Measurements from ENCODE around the gene KRTAP6-1. TPM values are rescaled to one million over a fixed set of nuclear protein-coding genes. Genes with fewer than 3 reads are reported as not detected.

KRTAP6-1 gene, protein sequence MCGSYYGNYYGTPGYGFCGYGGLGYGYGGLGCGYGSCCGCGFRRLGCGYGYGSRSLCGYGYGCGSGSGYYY
- polyA plus RNA-seq (ENCODE audit: insufficient read length in 3 of 3) = not detected
- long read RNA-seq, donor 1 = 0 reads
- long read RNA-seq, donor 2 = 0 reads
- long read RNA-seq, donor 3 = 0 reads
- long read RNA-seq, donor 4 = 0 reads
- long read RNA-seq, donor 5 = 0 reads
- long read RNA-seq, donor 6 = 0 reads
- long read RNA-seq, donor 7 = 0 reads
- long read RNA-seq, donor 8 = 0 reads
- long read RNA-seq, donor 9 = 0 reads
- long read RNA-seq, donor 10 = 0 reads
- long read RNA-seq, donor 11 = 0 reads
- long read RNA-seq, donor 12 = 0 reads
- long read RNA-seq, donor 13 = 0 reads
- long read RNA-seq, donor 14 = 0 reads
- long read RNA-seq, donor 15 = 0 reads
- long read RNA-seq, donor 16 = 0 reads

- DNase-seq (ENCODE audit: extremely low read depth in 1 of 11, low read depth in 9 of 11, low spot score in 4 of 11) = no peak
Observed at GRCh38 chr21:30613836-30614235, at the start of gene KRTAP6-1. TSS of gene KRTAP6-1 (minus strand) at chr21:30613930. CDS start at chr21:30613904, 26 bp downstream.

DNA sequence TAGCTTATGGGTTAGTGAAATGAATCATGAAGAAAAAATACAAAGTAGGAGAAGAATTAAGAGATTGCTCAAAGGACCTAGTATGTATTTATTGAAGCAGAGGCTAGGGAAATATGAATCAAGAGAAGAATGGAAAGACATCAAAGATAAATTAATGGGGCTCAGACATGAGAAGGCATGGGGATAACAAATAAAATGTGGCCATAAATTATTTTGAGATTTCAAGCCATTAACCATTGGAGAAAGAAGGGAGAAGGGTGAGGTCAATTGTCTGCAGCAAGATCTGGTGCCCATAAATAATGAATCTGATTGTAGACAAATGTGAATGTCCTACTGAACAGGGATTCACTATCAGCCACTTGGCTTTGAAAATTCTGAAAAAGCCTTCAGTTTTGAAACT is 39.2 kb upstream of the KRTAP6-1 start:
- DNase-seq (ENCODE audit: extremely low read depth in 1 of 11, low read depth in 9 of 11, low spot score in 4 of 11) = no peak

DNA sequence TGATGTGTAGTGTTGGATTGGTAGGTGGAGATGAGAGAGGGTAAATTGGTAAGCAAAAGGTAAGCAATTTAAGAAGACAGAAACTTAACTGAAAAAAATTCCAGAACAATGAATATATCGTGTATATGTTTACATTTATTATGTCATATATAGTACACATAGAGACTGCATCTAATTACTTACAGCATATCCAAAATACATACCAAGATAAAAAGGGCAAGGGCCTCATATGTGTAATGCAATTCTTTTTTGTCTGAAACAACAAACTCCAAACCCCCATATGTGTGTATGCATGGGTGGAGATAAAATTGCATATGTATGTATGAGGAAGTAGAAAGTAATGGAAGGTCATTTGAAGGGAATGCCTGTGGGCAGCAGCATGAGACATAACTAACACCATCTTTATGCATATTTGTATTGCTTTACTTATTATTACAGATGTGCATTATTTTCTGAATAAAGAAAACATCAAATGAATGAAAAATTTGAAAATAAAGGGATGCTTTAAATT is 33.2 kb upstream of the KRTAP6-1 start:
- DNase-seq (ENCODE audit: extremely low read depth in 1 of 11, low read depth in 9 of 11, low spot score in 4 of 11) = no peak

GRCh38 chr21:30642564-30642963 is 28.8 kb upstream of the KRTAP6-1 start, which contains the start of gene KRTAP20-3:
TSS of gene KRTAP20-3 (plus strand) at chr21:30642864.
- no peak for DNase-seq (ENCODE audit: extremely low read depth in 1 of 11, low read depth in 9 of 11, low spot score in 4 of 11)

GRCh38 chr21:30638686-30639085 is 25.0 kb upstream of the KRTAP6-1 start:
- DNase-seq (ENCODE audit: extremely low read depth in 1 of 11, low read depth in 9 of 11, low spot score in 4 of 11) = no peak

GRCh38 chr21:30634906-30635305 is 21.2 kb upstream of the KRTAP6-1 start, which contains the start of gene KRTAP20-2:
TSS of gene KRTAP20-2 (plus strand) at chr21:30635206. CDS start at chr21:30635264, 58 bp downstream.
- no peak for DNase-seq (ENCODE audit: extremely low read depth in 1 of 11, low read depth in 9 of 11, low spot score in 4 of 11)

DNA sequence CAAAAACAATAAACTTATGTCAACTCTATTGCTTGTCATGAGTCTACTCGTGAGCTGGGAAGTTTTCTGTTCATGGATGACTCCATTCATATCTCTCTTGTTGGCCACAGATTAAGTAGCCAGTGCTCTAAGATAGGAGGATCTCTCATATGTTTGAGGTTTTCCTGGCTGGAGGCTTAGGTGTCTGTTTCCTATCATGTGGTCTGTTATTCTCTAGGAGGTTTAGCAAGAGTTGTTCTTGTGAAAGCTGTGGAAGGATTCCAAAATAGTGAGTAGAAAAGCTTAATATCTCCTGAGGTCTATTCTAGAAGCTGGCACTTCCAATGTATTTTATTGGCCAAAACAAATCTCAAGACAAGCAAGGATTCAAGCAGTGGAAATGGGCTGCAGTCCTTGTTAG is 15.5 kb upstream of the KRTAP6-1 start:
- DNase-seq (ENCODE audit: extremely low read depth in 1 of 11, low read depth in 9 of 11, low spot score in 4 of 11) = no peak

DNA sequence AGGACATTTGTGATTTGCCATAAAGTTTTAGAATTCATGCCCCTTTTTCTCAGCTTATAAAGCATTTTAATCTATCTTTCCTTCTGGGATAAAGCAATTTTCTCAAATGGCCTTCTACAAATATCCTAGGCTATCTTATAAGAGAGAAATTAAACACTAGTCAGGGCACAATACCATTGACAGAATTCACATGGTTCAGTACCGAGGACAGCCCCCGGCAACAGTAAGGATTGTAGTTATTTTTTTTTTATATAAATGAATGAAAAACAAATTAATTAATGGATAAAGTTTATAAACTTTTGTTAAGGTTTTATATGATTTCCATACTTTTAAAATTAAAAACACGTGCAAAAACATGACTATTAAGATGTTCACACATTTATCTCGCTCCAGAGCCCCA is 14.4 kb upstream of the KRTAP6-1 start:
- DNase-seq (ENCODE audit: extremely low read depth in 1 of 11, low read depth in 9 of 11, low spot score in 4 of 11) = no peak

GRCh38 chr21:30625449-30626165 is 11.9 kb upstream of the KRTAP6-1 start:
- DNase-seq (ENCODE audit: extremely low read depth in 1 of 11, low read depth in 9 of 11, low spot score in 4 of 11) = no peak

- DNase-seq (ENCODE audit: extremely low read depth in 1 of 11, low read depth in 9 of 11, low spot score in 4 of 11) = no peak
Observed at GRCh38 chr21:30623362-30623761, 9.6 kb upstream of the KRTAP6-1 start.

DNA sequence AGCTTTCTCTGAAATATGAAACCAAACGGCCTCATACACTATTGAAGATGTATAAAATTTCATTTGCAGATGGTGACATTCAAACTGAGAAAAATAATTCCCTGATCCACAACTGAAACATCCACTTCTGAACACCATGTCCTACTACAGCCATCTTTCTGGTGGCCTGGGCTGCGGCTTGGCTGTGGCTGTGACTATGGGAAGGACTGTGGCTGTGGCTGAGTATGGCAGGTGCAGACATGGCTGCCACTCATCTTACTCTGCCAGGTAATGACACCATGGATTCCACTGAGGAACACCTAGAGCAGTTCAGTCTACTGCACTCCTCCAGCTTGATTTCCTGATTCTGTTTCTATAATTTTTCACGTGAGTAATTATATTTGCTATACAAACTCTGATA is 6.8 kb upstream of the KRTAP6-1 start, which contains the start of gene KRTAP20-4:
KRTAP20-4 (plus strand) TSS at position 106 of the 400 bp plus-strand sequence.
- no peak for DNase-seq (ENCODE audit: extremely low read depth in 1 of 11, low read depth in 9 of 11, low spot score in 4 of 11)

- DNase-seq (ENCODE audit: extremely low read depth in 1 of 11, low read depth in 9 of 11, low spot score in 4 of 11) = no peak
Observed at GRCh38 chr21:30620080-30620479, 6.3 kb upstream of the KRTAP6-1 start.

DNA sequence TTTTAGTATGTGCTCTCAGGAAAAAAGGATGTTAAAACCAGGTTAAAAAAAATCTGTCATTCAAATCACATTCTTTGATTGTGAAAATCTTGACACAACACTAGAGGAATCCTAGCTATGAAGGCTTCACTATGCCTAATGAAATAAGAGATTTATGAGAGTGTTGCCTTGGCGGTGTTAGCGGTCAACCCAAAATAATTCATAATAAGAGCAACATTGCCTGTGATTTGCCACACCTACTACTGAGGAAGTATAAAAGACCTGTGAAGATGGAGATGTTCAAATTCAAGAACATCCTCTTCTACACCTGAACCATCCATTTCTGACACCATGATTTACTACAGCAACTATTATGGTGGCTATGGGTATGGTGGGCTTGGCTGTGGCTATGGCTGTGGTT is 2.4 kb upstream of the KRTAP6-1 start, which contains the start of gene KRTAP20-1:
KRTAP20-1 (plus strand) TSS at position 301 of the 400 bp plus-strand sequence; CDS start at position 331, 30 bp downstream.
- no peak for DNase-seq (ENCODE audit: extremely low read depth in 1 of 11, low read depth in 9 of 11, low spot score in 4 of 11)

- DNase-seq (ENCODE audit: extremely low read depth in 1 of 11, low read depth in 9 of 11, low spot score in 4 of 11) = no peak
Observed at GRCh38 chr21:30615199-30615598, 1.5 kb upstream of the KRTAP6-1 start.

DNA sequence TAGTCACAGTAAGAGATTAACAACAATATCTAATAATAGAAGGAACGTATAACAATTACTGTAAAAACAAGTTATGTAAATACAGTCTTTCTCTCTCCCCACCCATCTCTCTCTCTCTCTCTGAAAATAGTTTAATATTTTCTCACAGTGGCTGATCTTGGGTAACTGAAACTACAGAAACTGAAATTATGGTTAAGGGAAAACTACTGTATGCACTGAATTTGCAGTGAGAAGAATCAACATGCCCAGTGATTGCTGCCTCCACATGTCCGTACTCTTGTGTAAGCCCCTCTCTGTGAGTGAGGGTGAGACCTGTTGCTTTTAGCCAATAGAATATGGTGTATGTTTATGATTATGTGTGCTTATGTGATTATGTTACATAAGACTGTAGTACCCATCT is 1.6 kb downstream of the KRTAP6-1 start:
- no peak for DNase-seq (ENCODE audit: extremely low read depth in 1 of 11, low read depth in 9 of 11, low spot score in 4 of 11)

DNA sequence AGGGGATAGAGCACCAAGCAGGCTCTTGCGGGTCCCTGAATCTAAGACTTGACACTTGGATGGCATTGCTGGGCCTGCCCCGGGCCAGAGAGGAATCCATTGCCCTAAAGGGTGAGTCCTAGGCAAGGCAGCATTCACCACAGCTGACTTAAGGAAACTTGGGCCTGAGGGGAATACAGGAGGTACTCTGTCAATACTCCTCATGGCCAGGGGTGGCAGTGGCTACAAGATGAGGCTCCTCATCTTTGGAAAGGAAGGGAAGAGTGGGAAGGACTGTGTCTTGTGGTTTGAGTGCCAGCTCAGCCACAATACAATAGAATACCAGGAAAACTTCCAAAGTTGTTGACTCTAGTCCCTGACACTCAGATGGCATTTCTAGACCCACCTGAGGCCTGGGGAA is 7.8 kb downstream of the KRTAP6-1 start:
- DNase-seq (ENCODE audit: extremely low read depth in 1 of 11, low read depth in 9 of 11, low spot score in 4 of 11) = no peak

DNA sequence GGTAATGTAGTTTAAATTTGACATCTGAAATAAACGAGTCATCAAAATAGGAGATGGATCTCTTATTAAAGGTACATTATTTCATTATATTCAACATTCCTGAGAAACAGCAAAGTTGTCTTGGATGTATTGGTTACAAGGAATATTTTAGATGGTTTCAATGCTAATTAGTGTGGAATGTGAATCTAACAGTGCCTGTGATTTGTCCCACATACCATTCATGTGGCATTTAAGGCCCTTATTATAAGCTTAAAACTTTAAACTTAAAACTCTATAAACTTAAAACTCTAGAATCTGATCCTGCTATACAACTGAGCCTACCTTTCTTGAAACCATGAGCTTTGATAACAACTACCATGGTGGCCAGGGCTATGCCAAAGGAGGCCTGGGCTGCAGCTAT is 12.9 kb downstream of the KRTAP6-1 start, which contains the start of gene KRTAP22-1:
KRTAP22-1 (plus strand) TSS at position 301 of the 400 bp plus-strand sequence.
- DNase-seq (ENCODE audit: extremely low read depth in 1 of 11, low read depth in 9 of 11, low spot score in 4 of 11) = no peak

DNA sequence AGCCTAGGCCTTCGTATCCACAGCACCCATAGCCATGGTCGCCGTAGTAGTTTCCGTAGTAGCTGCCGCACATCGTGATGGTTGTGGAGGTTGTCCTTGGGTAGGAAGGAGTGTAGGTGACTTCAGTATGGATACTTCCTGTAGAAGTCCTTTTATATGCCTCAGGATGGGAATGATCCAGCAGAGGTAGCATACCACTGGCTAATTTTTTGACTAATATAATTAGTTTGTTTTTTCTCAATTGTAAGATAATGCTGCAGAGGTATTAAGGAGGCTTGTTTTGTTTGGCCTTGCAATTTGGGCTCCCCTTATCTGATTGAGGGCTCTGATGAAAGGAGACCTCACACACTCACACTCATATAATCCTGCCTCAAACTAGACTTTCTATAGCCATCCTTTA is 14.9 kb downstream of the KRTAP6-1 start, which contains the start of gene KRTAP6-2:
KRTAP6-2 (minus strand) TSS at position 101 of the 400 bp plus-strand sequence; CDS start at position 73, 28 bp downstream.
- no peak for DNase-seq (ENCODE audit: extremely low read depth in 1 of 11, low read depth in 9 of 11, low spot score in 4 of 11)

GRCh38 chr21:30592140-30592539 is 21.6 kb downstream of the KRTAP6-1 start, which contains the start of gene KRTAP6-3:
TSS of gene KRTAP6-3 (plus strand) at chr21:30592440. CDS start at chr21:30592446, 6 bp downstream.
- DNase-seq (ENCODE audit: extremely low read depth in 1 of 11, low read depth in 9 of 11, low spot score in 4 of 11) = no peak
